Measurements from ENCODE around the gene COG2. TPM values are rescaled to one million over a fixed set of nuclear protein-coding genes. Genes with fewer than 3 reads are reported as not detected.

COG2 gene
- polyA plus RNA-seq, 4 donors, result 16.2 to 35.8 (median 17.2) TPM

DNA sequence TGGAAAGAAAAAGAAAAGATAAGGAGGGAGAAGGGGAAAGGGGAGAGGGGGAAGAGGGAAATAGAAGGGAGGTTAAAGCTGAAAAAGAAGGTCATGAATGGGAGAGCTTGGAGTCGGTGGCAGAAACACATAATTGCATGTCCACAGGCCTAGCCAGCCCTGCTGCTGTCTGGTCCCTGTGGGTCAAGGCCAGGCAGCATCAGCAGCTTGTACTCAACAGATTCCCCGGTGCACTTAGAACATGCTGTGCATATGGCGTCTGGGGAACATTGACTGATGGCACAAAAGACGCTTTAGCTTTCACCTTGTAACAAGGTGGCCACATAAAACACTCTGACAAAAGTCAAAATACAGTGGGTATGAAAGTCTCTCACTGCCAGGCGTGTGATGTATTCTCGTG is 25.9 kb downstream of the COG2 start:
- Histone ChIP-seq H3K4me3 (ENCODE audit: low read depth in 1 of 3, low read length in 3 of 3) (no peak overlapping the region), H3K27me3 (ENCODE audit: control insufficient read depth in 3 of 3, insufficient read depth in 3 of 3, low read length in 3 of 3) (no peaks in the 10 kb centered on the region), H3K36me3 (ENCODE audit: control insufficient read depth in 3 of 3, insufficient read depth in 2 of 3, low read depth in 1 of 3, low read length in 3 of 3) (peaks cover 10 to 39% (median 33%) of the 10 kb centered on the region in 3 donors), H3K4me1 (ENCODE audit: control insufficient read depth in 3 of 3, insufficient read depth in 2 of 3, low read depth in 1 of 3, low read length in 2 of 3) (no peaks in the 10 kb centered on the region), H3K27ac (ENCODE audit: low read depth in 1 of 3, low read length in 2 of 3) (no peak overlapping the region), H3K9me3 (ENCODE audit: control insufficient read depth in 2 of 2, insufficient read depth in 1 of 2, low read depth in 1 of 2, low read length in 1 of 2) (no peaks in the 10 kb centered on the region)
- FAIRE-seq, result no peak
- no peak for DNase-seq
- 94 to 95% (median 94%) methylated on average over 6 of the region's 6 CpGs for WGBS, 3 donors

DNA sequence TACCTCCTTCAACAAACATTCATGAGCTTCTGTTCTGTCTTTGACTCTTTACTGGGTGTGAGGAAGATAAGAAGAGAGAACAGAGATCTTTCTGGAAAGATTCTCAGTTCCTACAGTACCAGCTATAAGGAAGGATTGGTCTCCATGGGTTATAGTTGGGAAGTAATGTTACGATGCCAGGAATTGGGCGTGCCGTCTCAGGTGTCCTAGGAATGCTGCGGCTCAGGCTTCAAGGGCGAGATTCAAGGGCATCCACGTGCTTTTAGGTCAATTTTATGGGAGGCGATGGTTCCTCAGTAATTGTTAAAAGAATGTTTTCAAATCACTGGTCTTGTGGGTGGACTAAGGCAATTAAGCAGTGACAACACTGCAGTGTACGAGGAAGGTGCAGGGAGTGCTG is 27.3 kb downstream of the COG2 start:
- Histone ChIP-seq H3K27ac (ENCODE audit: low read depth in 1 of 3, low read length in 2 of 3) (no peak overlapping the region), H3K4me1 (ENCODE audit: control insufficient read depth in 3 of 3, insufficient read depth in 2 of 3, low read depth in 1 of 3, low read length in 2 of 3) (no peaks in the 10 kb centered on the region), H3K9me3 (ENCODE audit: control insufficient read depth in 2 of 2, insufficient read depth in 1 of 2, low read depth in 1 of 2, low read length in 1 of 2) (no peaks in the 10 kb centered on the region), H3K27me3 (ENCODE audit: control insufficient read depth in 3 of 3, insufficient read depth in 3 of 3, low read length in 3 of 3) (no peaks in the 10 kb centered on the region), H3K4me3 (ENCODE audit: low read depth in 1 of 3, low read length in 3 of 3) (no peak overlapping the region), H3K36me3 (ENCODE audit: control insufficient read depth in 3 of 3, insufficient read depth in 2 of 3, low read depth in 1 of 3, low read length in 3 of 3) (peaks cover 11 to 36% (median 35%) of the 10 kb centered on the region in 3 donors)
- FAIRE-seq (no peak), DNase-seq (no peak)
- 92 to 94% (median 93%) methylated on average over 8 of the region's 8 CpGs for WGBS, 3 donors

DNA sequence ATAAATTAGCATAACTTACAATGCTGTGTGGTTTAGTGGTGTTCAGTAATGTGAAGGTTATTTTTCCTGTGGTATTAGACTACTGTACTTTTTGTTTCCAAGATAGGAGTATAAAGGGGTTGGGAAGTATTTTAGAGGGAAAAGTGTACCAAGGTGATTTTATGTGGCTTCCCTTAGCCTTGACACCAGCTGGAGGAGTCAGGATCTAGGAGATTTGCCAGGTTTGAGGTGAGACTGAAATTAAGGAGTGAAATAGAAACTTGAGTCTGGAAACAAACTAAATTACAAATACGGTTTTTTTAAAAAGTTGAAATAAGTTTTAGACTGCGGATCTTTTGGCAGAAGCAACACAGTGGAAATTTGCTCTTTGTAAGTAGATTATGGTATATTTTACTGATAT is 32.3 kb downstream of the COG2 start:
- 90 to 97% (median 92%) methylated on average over 2 of the region's 2 CpGs for WGBS, 3 donors
- FAIRE-seq, result no peak
- no peak for DNase-seq

DNA sequence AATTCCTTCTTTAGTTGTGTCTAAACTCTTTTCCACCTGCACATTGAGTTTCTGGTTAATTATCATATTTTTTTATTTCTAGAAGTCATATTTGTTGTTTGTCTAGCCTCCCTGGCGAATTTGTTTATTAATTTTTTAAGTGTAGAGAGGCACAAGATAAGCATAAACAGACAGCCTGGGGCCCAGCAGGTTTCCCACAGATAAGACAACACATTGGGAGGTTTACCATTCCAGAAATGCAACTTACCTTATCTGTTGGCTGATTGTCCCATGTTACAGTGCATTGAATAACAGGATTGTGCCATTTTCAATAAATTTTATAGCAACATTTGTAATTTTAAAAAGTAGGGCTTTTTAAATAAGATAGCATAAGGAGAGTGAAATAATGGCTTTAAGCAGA is 34.9 kb downstream of the COG2 start:
- Histone ChIP-seq H3K36me3 (ENCODE audit: control insufficient read depth in 3 of 3, insufficient read depth in 2 of 3, low read depth in 1 of 3, low read length in 3 of 3) (peaks cover 10 to 27% (median 19%) of the 10 kb centered on the region in 3 donors), H3K27ac (ENCODE audit: low read depth in 1 of 3, low read length in 2 of 3) (no peak overlapping the region), H3K9me3 (ENCODE audit: control insufficient read depth in 2 of 2, insufficient read depth in 1 of 2, low read depth in 1 of 2, low read length in 1 of 2) (no peaks in the 10 kb centered on the region), H3K4me3 (ENCODE audit: low read depth in 1 of 3, low read length in 3 of 3) (no peak overlapping the region), H3K27me3 (ENCODE audit: control insufficient read depth in 3 of 3, insufficient read depth in 3 of 3, low read length in 3 of 3) (no peaks in the 10 kb centered on the region), H3K4me1 (ENCODE audit: control insufficient read depth in 3 of 3, insufficient read depth in 2 of 3, low read depth in 1 of 3, low read length in 2 of 3) (no peaks in the 10 kb centered on the region)
- DNase-seq, result no peak
- FAIRE-seq, result no peak
- WGBS, 3 donors, result 90 to 98% (median 92%) methylated on average over 1 of the region's 1 CpG

More for the DNA sequence above, 32.3 kb downstream of the COG2 start:
- Histone ChIP-seq H3K27ac (ENCODE audit: low read depth in 1 of 3, low read length in 2 of 3) (no peak overlapping the region), H3K9me3 (ENCODE audit: control insufficient read depth in 2 of 2, insufficient read depth in 1 of 2, low read depth in 1 of 2, low read length in 1 of 2) (no peaks in the 10 kb centered on the region), H3K4me3 (ENCODE audit: low read depth in 1 of 3, low read length in 3 of 3) (no peak overlapping the region), H3K27me3 (ENCODE audit: control insufficient read depth in 3 of 3, insufficient read depth in 3 of 3, low read length in 3 of 3) (no peaks in the 10 kb centered on the region), H3K36me3 (ENCODE audit: control insufficient read depth in 3 of 3, insufficient read depth in 2 of 3, low read depth in 1 of 3, low read length in 3 of 3) (peaks cover 10 to 25% (median 23%) of the 10 kb centered on the region in 3 donors), H3K4me1 (ENCODE audit: control insufficient read depth in 3 of 3, insufficient read depth in 2 of 3, low read depth in 1 of 3, low read length in 2 of 3) (no peaks in the 10 kb centered on the region)

DNA sequence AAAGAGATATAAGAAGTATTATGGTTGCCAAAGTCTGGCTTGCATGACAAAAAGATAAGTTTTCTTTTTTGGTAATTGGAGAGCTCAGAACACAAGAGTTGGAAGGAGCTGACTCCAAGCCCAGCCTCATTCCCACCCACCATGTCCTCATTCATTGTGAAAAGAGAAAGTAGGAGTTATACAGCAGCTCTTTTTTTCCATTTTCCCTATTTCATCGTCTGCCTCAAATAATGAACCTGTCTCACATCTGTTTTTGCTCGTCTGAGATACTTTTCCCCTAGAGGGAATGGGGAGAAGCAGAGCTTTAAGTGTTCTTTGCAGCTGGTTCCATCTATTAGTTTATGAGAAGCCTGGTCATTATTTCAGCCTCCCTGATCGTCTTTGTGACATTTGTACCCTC is 36.9 kb downstream of the COG2 start:
- Histone ChIP-seq H3K4me1 (ENCODE audit: control insufficient read depth in 3 of 3, insufficient read depth in 2 of 3, low read depth in 1 of 3, low read length in 2 of 3) (no peaks in the 10 kb centered on the region), H3K9me3 (ENCODE audit: control insufficient read depth in 2 of 2, insufficient read depth in 1 of 2, low read depth in 1 of 2, low read length in 1 of 2) (no peaks in the 10 kb centered on the region), H3K4me3 (ENCODE audit: low read depth in 1 of 3, low read length in 3 of 3) (no peak overlapping the region), H3K27me3 (ENCODE audit: control insufficient read depth in 3 of 3, insufficient read depth in 3 of 3, low read length in 3 of 3) (no peaks in the 10 kb centered on the region), H3K27ac (ENCODE audit: low read depth in 1 of 3, low read length in 2 of 3) (no peak overlapping the region), H3K36me3 (ENCODE audit: control insufficient read depth in 3 of 3, insufficient read depth in 2 of 3, low read depth in 1 of 3, low read length in 3 of 3) (peaks cover 14 to 24% (median 22%) of the 10 kb centered on the region in 3 donors)
- FAIRE-seq, result no peak
- WGBS, 3 donors, result 60 to 77% (median 70%) methylated on average over 3 of the region's 3 CpGs
- no peak for DNase-seq

DNA sequence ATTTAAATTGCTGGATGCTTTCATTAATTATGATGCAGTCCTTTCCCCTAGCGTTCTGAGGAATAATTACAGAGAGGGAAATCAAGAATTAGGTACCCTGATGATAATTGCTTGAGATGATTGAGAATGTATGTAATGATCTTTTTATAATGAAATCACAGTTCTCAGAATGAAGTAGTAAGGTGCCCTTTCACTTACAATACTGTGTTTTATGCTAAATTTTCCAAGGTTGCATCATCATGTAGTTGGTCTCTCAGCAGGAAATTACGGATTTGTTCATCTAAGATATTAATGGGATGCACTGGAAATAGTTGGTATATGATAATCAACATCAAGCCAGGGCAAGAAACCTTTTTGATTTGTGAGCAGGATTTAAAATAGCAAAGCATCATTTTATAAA is 37.5 kb downstream of the COG2 start:
- DNase-seq (no peak), FAIRE-seq (no peak)
- Histone ChIP-seq H3K27me3 (ENCODE audit: control insufficient read depth in 3 of 3, insufficient read depth in 3 of 3, low read length in 3 of 3) (no peaks in the 10 kb centered on the region), H3K4me3 (ENCODE audit: low read depth in 1 of 3, low read length in 3 of 3) (no peak overlapping the region), H3K4me1 (ENCODE audit: control insufficient read depth in 3 of 3, insufficient read depth in 2 of 3, low read depth in 1 of 3, low read length in 2 of 3) (no peaks in the 10 kb centered on the region), H3K36me3 (ENCODE audit: control insufficient read depth in 3 of 3, insufficient read depth in 2 of 3, low read depth in 1 of 3, low read length in 3 of 3) (peaks cover 14 to 28% (median 21%) of the 10 kb centered on the region in 3 donors), H3K9me3 (ENCODE audit: control insufficient read depth in 2 of 2, insufficient read depth in 1 of 2, low read depth in 1 of 2, low read length in 1 of 2) (no peaks in the 10 kb centered on the region), H3K27ac (ENCODE audit: low read depth in 1 of 3, low read length in 2 of 3) (no peak overlapping the region)
- 94 to 99% (median 96%) methylated on average over 2 of the region's 2 CpGs for WGBS, 3 donors

DNA sequence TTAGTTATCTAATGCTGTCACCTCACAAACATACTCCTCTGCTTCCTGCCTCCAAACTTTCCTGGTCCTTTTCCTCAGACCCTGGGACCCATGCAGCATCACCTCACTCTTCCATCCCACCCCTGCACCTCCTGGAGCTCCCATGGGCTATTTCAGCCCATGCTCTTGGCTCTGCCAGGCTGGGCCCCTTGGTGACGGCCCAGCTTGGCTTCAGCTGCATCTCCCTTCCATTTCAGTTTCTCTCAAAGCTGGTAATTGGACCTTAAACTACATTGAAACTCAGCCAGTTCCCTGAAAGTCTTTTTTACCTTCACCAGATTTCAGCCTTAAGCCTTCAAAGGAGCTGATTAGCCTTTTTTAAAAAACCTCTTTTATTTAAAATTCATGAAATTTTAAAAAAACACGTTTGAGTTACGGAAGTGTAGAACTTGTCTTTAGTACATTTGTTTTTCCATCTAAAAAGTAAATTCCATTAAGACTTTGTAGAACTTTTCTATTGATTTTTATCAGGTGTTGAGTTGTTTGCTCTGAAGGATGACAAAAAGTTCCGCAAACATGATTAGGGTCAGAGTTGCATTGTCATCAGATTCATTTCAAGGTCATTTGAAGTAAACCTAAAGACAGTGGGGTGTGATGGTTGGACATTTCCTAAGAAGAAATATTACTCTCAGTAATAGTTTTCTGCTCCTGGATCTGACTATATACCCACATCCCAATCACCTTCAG is 38.2 kb downstream of the COG2 start:
- no peak overlapping the region for H3K4me3 ChIP-seq (ENCODE audit: low read depth in 1 of 3, low read length in 3 of 3)
- H3K4me1 ChIP-seq (ENCODE audit: control insufficient read depth in 3 of 3, insufficient read depth in 2 of 3, low read depth in 1 of 3, low read length in 2 of 3), result no peaks in the 10 kb centered on the region
- 53 to 69% (median 56%) methylated on average over 4 of the region's 4 CpGs for WGBS, 3 donors
- H3K27me3 ChIP-seq (ENCODE audit: control insufficient read depth in 3 of 3, insufficient read depth in 3 of 3, low read length in 3 of 3), result no peaks in the 10 kb centered on the region
- no peak for DNase-seq
- H3K27ac ChIP-seq (ENCODE audit: low read depth in 1 of 3, low read length in 2 of 3), result no peak overlapping the region
- no peaks in the 10 kb centered on the region for H3K9me3 ChIP-seq (ENCODE audit: control insufficient read depth in 2 of 2, insufficient read depth in 1 of 2, low read depth in 1 of 2, low read length in 1 of 2)
- peaks cover 14 to 30% (median 23%) of the 10 kb centered on the region in 3 donors for H3K36me3 ChIP-seq (ENCODE audit: control insufficient read depth in 3 of 3, insufficient read depth in 2 of 3, low read depth in 1 of 3, low read length in 3 of 3)
- no peak for FAIRE-seq

DNA sequence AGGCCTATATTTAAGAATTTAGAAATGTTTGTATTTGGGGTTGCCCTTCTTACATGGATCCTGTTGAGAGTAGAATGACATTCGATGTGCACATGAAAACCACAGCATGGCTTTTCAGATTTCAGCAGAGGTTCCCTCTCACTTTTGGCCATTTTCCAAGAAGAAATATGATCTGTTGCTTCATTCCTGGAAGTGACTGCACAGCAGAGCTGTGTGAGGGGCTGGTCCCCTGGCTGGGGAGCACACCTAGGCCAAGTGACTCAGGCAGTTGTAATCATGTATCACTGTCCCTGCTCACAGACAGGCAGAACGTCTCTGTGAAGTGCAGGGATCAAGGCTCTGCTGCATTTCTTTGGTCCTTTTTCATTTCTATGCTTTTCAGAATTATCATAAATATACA is 39.3 kb downstream of the COG2 start:
- no peak for DNase-seq
- WGBS, 3 donors, result 34 to 66% (median 48%) methylated on average over 2 of the region's 2 CpGs
- FAIRE-seq, result no peak
- no peaks in the 10 kb centered on the region for H3K4me1 ChIP-seq (ENCODE audit: control insufficient read depth in 3 of 3, insufficient read depth in 2 of 3, low read depth in 1 of 3, low read length in 2 of 3)
- H3K36me3 ChIP-seq (ENCODE audit: control insufficient read depth in 3 of 3, insufficient read depth in 2 of 3, low read depth in 1 of 3, low read length in 3 of 3), result peaks cover 14 to 29% (median 25%) of the 10 kb centered on the region in 3 donors
- no peak overlapping the region for H3K4me3 ChIP-seq (ENCODE audit: low read depth in 1 of 3, low read length in 3 of 3)
- H3K27me3 ChIP-seq (ENCODE audit: control insufficient read depth in 3 of 3, insufficient read depth in 3 of 3, low read length in 3 of 3), result no peaks in the 10 kb centered on the region
- H3K9me3 ChIP-seq (ENCODE audit: control insufficient read depth in 2 of 2, insufficient read depth in 1 of 2, low read depth in 1 of 2, low read length in 1 of 2), result no peaks in the 10 kb centered on the region
- no peak overlapping the region for H3K27ac ChIP-seq (ENCODE audit: low read depth in 1 of 3, low read length in 2 of 3)

DNA sequence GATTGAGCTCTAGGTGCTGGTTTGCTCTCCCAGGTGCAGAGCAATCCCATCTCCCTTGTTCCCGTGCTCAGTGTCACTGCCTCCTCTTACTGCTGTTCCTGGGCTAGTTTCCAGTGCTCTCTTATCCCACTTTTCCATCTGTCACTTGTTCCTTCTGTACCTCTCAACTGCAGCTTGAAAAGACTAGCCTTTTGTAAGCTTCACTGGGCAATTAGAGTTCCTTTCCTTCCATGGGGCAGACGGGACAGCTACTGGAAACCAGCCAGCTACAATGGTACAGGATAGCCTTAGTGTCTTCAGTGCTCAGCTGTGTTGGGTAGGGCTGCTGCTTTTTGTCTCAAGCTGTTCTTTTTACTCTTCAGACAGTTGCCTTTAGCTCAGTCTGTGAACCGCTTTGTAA is 40.0 kb downstream of the COG2 start:
- FAIRE-seq (no peak), DNase-seq (no peak)
- H3K27me3 ChIP-seq (ENCODE audit: control insufficient read depth in 3 of 3, insufficient read depth in 3 of 3, low read length in 3 of 3), result no peaks in the 10 kb centered on the region
- no peaks in the 10 kb centered on the region for H3K9me3 ChIP-seq (ENCODE audit: control insufficient read depth in 2 of 2, insufficient read depth in 1 of 2, low read depth in 1 of 2, low read length in 1 of 2)
- H3K36me3 ChIP-seq (ENCODE audit: control insufficient read depth in 3 of 3, insufficient read depth in 2 of 3, low read depth in 1 of 3, low read length in 3 of 3), result peaks cover 14 to 34% (median 30%) of the 10 kb centered on the region in 3 donors
- H3K4me3 ChIP-seq (ENCODE audit: low read depth in 1 of 3, low read length in 3 of 3), result no peak overlapping the region
- WGBS, 3 donors, result 40 to 66% (median 63%) methylated on average over 3 of the region's 3 CpGs
- no peaks in the 10 kb centered on the region for H3K4me1 ChIP-seq (ENCODE audit: control insufficient read depth in 3 of 3, insufficient read depth in 2 of 3, low read depth in 1 of 3, low read length in 2 of 3)
- no peak overlapping the region for H3K27ac ChIP-seq (ENCODE audit: low read depth in 1 of 3, low read length in 2 of 3)
